NCI-H510A treated with DMSO at 0.1 percent for 48 hours (cell line): ENCODE data around the gene CBX8.

Experiments used
- DNase-seq: peaks from one replicate; lab custom pipeline; 2025; lab: John Stamatoyannopoulos, UW

Gene CBX8

DNA sequence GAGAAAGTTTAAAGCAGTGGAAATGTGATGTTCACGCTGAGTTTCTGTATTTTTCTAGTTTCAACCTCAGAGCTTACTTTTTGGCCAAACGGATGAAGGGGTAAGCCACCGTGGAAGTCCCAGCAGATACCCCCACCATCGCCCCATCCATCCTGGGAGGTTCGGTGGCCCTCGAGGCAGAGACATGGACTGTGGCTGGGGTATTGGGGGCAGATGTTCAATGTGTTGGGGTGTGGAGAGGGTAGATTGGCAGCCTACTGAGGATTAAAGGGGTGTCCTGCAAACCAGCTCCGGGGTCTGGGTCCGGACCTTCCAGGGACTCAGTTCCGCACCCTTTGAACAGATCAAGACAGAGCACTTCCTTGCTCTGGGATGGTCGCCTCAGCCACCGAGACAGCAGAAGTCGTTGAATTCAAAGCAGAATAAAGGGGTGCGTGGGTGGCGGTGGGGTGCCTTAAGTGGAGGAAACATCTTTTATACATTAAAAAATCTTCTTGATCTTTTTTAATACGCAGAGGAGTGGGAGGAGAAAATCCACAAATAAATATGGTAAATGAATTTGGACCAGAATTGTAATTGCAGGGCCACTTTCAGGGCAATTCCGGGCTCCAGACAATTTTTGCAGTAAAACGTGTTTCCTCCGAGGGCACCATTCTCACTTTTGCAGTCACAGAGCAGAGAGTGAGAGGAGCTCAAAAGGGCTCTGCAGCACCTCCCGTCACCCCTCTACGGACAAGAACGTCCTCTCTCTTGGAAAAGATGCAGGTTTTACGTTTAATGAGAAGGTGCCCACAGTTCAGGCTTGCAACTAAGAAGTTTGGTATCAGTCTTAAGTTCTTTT is 8.2 kb upstream of the CBX8 start:
- no peak for DNase-seq

GRCh38 chr17:79803997-79804855 is 7.3 kb upstream of the CBX8 start:
- DNase-seq: peak; percentile 57

DNA sequence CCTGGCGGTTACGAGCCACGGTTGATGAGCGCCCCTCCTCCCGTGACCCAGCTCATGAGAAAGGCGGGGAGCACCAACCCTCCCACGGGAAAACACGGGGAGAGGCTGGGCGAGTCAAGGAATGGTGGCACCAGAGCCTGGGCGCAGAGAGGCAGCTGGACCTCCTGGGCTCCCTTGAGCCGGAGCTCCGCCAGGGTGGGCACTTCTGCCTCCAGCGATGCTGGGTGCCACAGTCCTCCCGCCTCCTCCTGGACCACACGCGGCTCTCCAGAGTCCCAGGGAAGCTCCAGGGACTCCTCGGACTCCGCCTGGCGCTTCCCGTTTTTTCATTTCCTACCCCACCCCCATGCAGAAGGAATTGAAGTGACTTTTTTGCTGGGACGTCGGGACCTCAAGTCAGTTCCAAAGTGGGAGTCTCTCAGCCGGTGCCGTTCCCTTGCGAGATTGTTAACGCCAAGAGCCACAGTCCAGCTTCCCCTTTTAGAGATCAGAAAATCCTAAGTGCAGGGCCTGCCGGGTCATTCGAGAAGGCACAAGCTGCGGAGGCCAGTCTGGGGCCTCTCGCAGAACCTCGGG is 6.6 kb upstream of the CBX8 start:
- no peak for DNase-seq

- DNase-seq: no peak
Observed at GRCh38 chr17:79802736-79803420, 6.0 kb upstream of the CBX8 start.

DNA sequence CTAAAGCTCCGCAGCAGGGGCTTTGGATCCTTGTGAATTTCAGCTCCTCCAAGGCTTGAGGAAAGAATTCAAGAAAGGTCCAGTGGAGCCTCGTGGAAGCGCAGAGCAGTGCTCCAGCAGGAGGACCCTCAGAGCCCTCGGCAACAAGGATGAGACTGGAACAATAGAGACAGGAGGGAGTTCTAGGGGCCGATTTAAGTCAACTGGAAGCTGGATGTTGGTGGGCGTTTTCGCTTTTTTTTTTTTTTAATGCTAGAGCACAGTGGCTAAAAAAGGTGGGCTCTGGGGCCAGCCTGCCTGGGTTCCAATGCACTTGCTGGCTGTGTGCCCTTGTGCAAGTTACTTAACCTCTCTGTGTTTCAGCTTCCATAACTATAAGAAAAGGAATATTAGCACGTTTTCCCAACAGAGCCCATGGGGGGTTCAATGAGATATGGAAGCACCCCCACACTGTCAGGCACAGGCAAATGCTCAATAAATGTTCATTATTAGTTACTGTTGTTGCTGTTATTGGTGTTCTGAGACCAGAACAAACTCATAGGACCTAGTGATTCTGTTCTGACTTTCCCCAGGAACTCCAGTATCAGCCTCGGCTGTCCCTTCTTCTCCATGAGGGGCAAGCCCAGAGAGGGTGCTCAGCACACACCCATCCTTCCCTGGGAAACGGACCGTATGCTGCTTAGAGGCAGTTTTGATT is 5.3 kb upstream of the CBX8 start:
- DNase-seq: no peak

GRCh38 chr17:79801156-79802038 is 4.5 kb upstream of the CBX8 start:
- no peak for DNase-seq

- DNase-seq: peak; percentile 57
Observed at GRCh38 chr17:79800325-79801155, 3.7 kb upstream of the CBX8 start.

- no peak for DNase-seq
Observed at GRCh38 chr17:79799538-79800324, 2.9 kb upstream of the CBX8 start.

- DNase-seq: no peak
Observed at GRCh38 chr17:79799174-79799537, 2.3 kb upstream of the CBX8 start.

DNA sequence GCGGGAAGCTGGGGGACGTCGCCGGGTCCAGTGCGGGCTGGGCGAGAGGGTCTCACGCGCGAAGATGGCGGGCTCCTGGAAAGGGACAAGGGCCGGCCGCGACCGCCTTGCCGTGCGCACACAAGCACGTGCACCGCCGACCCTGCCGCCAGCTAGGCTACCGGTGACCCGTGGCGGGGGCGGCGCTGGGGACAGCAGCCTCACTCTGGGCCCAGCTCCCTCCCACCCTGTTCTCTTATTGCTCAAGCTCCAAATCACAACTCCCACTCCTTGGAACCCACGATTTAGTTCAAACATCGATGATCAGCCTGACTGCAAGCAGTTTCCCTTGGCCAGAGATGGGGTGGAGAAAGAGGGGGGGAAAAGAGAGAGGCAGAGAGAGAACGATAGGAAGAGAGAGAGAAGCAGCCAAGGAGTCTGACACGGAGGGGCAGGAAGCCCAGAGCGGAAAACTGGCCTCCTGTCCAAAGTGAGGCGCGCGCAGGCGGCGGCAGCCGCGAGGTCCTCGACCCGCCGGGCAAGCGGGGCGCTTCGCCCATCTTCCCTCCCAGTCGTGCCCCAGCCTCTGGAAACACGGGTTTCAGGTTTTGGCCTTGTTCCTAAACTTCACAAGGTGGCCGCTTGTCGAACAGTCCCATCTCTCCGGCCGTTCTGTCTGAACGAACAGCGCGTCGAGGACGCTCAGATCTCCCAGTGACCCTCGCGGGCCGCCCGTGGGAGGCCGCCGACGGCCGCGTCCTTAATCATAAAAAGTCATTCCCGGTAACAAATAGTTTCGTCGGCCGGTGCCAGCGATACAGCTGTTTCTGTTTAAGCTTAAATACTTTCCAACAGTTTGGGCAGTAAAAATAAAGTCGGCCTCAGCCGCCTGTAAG is 1.7 kb upstream of the CBX8 start:
- no peak for DNase-seq

- no peak for DNase-seq
Observed at GRCh38 chr17:79797492-79798298, 818 bp upstream of the CBX8 start.

- no peak for DNase-seq
Observed at GRCh38 chr17:79796444-79796762, 474 bp downstream of the CBX8 start.

- DNase-seq: no peak
Observed at GRCh38 chr17:79795795-79796443, 958 bp downstream of the CBX8 start.

DNA sequence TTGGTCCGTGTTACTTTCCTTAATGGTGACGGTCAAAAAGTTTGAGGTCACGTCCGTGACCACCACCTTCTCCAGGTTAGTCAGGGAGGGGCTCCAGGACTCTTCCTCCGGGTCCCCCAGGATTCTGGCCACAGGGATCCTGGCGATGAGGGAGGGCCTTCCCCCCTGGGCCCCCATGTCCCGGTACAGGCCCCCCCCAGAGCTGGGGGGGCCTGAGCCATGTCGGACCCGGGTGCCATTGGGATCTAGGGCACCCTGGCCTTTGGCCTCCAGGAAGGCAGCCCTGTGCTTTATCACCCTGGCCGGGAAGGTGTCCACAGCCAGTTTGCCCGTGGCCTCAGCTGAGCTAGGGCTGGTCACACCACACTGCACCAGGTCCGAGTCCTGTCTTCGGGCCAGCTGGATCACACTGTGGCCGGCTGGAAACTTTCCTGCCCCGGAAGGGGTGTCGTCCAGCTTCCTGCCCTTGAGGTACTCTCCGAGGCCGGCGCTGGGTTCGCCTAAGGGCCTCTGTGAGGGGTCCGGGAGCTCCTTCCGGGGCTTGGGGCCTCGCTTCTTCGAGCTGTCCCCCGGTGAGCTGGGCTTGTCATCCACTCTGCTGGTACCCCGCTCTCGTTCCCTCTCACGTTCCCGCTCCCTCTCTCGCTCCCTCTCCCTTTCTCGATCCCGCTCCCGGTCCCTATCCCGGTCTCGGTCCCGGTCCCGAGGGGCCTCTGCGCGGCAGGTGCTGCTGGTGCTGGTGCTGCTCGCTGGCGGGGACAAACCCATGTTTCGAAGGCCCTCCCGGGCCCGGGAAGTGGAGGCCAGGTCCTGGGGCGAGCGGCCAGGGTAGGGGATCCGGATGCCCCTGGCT is 2.0 kb downstream of the CBX8 start:
- no peak for DNase-seq

GRCh38 chr17:79793924-79794304 is 3.0 kb downstream of the CBX8 start:
- no peak for DNase-seq
